A673 (cell line): ENCODE measurements around the gene DLG2. TPM values are rescaled to one million over a fixed set of nuclear protein-coding genes. Genes with fewer than 3 reads are reported as not detected.

Experiments
- BruUV-seq: library from RNA; stranded (reverse); fragments of 400-500 nt; replicated peaks from 2 replicates; lab custom pipeline; 2021; lab: Mats Ljungman, UMichigan
- CTCF ChIA-PET: fragments of 300-600 bp; sonication (Branson Sonifier 250); formaldehyde crosslinking; loops from one replicate; lab custom pipeline; 2022; ENCODE audit warnings: antibody characterized with exemption; lab: Charles Lee
- POLR2A ChIA-PET: fragments of 300-600 bp; sonication (Branson Sonifier 250); formaldehyde crosslinking; loops from one replicate; lab custom pipeline; 2022; ENCODE audit warnings: antibody characterized with exemption; ENCODE audit not compliant: low non-redundant PET; lab: Charles Lee
- DNase-seq: peaks from one replicate; pipeline ENCODE4 v3.0.0-alpha.2; 2015; ENCODE audit warnings: low spot score
- H3K27ac ChIP-seq: fragments of 200-600 bp; sonication (generic); 2 replicates; pipeline ENCODE4 v1.5.1; 2016; ENCODE audit warnings: mixed run types, low read depth, mild to moderate bottlenecking, mixed read lengths, antibody characterized with exemption, low read length; ENCODE audit not compliant: poor library complexity, severe bottlenecking
- H3K27me3 ChIP-seq: fragments of 200-600 bp; sonication (generic); replicated peaks from 2 replicates; pipeline ENCODE4 v1.6.1; 2017; ENCODE audit warnings: mixed run types, low read depth, mild to moderate bottlenecking, mixed read lengths, antibody characterized with exemption, low read length; ENCODE audit not compliant: insufficient read depth, poor library complexity
- H3K36me3 ChIP-seq: fragments of 200-600 bp; sonication (generic); 2 replicates; pipeline ENCODE4 v1.6.1; 2016; ENCODE audit warnings: mixed run types, mild to moderate bottlenecking, mixed read lengths, antibody characterized with exemption, low read length; ENCODE audit not compliant: insufficient read depth, poor library complexity, severe bottlenecking
- H3K4me1 ChIP-seq: fragments of 200-600 bp; sonication (generic); 2 replicates; pipeline ENCODE4 v1.6.1; 2017; ENCODE audit warnings: mixed run types, mild to moderate bottlenecking, mixed read lengths, antibody characterized with exemption, low read length; ENCODE audit not compliant: insufficient read depth, poor library complexity, severe bottlenecking
- H3K4me3 ChIP-seq: fragments of 200-600 bp; sonication (generic); 2 replicates; pipeline ENCODE4 v1.5.1; 2016; ENCODE audit warnings: low read depth, mixed run types, mild to moderate bottlenecking, mixed read lengths, low read length; ENCODE audit not compliant: poor library complexity, severe bottlenecking
- H3K9me3 ChIP-seq: fragments of 200-600 bp; sonication (generic); 2 replicates; pipeline ENCODE4 v1.6.1; 2016; ENCODE audit warnings: mixed run types, low read depth, mild to moderate bottlenecking, mixed read lengths, antibody characterized with exemption, low read length; ENCODE audit not compliant: poor library complexity, severe bottlenecking
- CTCF ChIP-seq: fragments of 300-800, 200-600 bp; sonication (generic); conservative IDR thresholded peaks from 2 replicates; pipeline ENCODE4 v1.5.1; 2017; ENCODE audit warnings: low read depth, mild to moderate bottlenecking, antibody characterized with exemption, low read length, moderate library complexity, mixed read lengths
- EZH2 ChIP-seq: fragments of 200-600 bp; sonication (generic); IDR thresholded peaks from 2 replicates; pipeline ENCODE4 v1.6.1; 2017; ENCODE audit warnings: borderline replicate concordance, low read depth, mild to moderate bottlenecking, mixed read lengths, antibody characterized with exemption, low read length; ENCODE audit not compliant: poor library complexity, severe bottlenecking
- intact Hi-C: fragments of 100-400 bp; cut with micrococcal nuclease; formaldehyde crosslinking; loops from one replicate; pipeline ENCODE4 v1.10.0; 2022; ENCODE audit not compliant: unreplicated experiment
- total RNA-seq: library from RNA; stranded (reverse); gene quantifications from 2 replicates; pipeline ENCODE4 v1.2.3, GENCODE V29; 2021

DLG2 gene
- total RNA-seq, 1 experiment from 2014 or later: 277 TPM

- H3K4me1 ChIP-seq: no peaks in the 10 kb centered on the region
- no peak for DNase-seq
- no peak overlapping the region for H3K27ac ChIP-seq
- no TSS peak for BruUV-seq
- H3K4me3 ChIP-seq: no peak overlapping the region
- no peaks in the 10 kb centered on the region for H3K27me3 ChIP-seq
- POLR2A ChIA-PET: interaction anchor here (0.6 kb wide), 1 partner anchor 19 kb away, joined by 3 read pairs; no protein-coding TSS in a partner anchor
- H3K9me3 ChIP-seq: no peaks in the 10 kb centered on the region
- CTCF ChIA-PET: no interaction called here
- intact Hi-C loops: no loop called here
- TF ChIP-seq EZH2: no peak
- no peak for TF ChIP-seq CTCF
- H3K36me3 ChIP-seq: no peaks in the 10 kb centered on the region
Observed at GRCh38 chr11:84145616-84146185, 1481.4 kb downstream of the DLG2 start.

- TF ChIP-seq EZH2 (no peak), CTCF (no peak)
- ChIA-PET POLR2A (no interaction called here), CTCF (no interaction called here)
- no peak for DNase-seq
- Histone ChIP-seq H3K36me3 (no peaks in the 10 kb centered on the region), H3K4me1 (no peaks in the 10 kb centered on the region), H3K27me3 (no peaks in the 10 kb centered on the region), H3K4me3 (no peak overlapping the region), H3K27ac (no peak overlapping the region), H3K9me3 (no peaks in the 10 kb centered on the region)
- intact Hi-C loops: no loop called here
- BruUV-seq: no TSS peak
Observed at GRCh38 chr11:84144531-84144930, 1482.6 kb downstream of the DLG2 start.

GRCh38 chr11:84142411-84142810, 1484.7 kb downstream of the DLG2 start:
- peaks cover 5% of the 10 kb centered on the region for H3K4me1 ChIP-seq
- no peak overlapping the region for H3K4me3 ChIP-seq
- BruUV-seq: no TSS peak
- TF ChIP-seq EZH2: no peak
- TF ChIP-seq CTCF: no peak
- CTCF ChIA-PET: no interaction called here
- POLR2A ChIA-PET: no interaction called here
- intact Hi-C loops: no loop called here
- DNase-seq: no peak
- H3K27ac ChIP-seq: no peak overlapping the region
- no peaks in the 10 kb centered on the region for H3K9me3 ChIP-seq
- H3K27me3 ChIP-seq: no peaks in the 10 kb centered on the region
- H3K36me3 ChIP-seq: no peaks in the 10 kb centered on the region
